HG02759 (cell line): Measurements from ENCODE around the gene EEF2K.

Experiments
- ATAC-seq: cut with Tn5 transposase; IDR thresholded peaks from one replicate; pipeline ENCODE4 v1.9.1; 2021; ENCODE audit warnings: mild to moderate bottlenecking, moderate library complexity; ENCODE audit not compliant: unreplicated experiment

The EEF2K gene

DNA sequence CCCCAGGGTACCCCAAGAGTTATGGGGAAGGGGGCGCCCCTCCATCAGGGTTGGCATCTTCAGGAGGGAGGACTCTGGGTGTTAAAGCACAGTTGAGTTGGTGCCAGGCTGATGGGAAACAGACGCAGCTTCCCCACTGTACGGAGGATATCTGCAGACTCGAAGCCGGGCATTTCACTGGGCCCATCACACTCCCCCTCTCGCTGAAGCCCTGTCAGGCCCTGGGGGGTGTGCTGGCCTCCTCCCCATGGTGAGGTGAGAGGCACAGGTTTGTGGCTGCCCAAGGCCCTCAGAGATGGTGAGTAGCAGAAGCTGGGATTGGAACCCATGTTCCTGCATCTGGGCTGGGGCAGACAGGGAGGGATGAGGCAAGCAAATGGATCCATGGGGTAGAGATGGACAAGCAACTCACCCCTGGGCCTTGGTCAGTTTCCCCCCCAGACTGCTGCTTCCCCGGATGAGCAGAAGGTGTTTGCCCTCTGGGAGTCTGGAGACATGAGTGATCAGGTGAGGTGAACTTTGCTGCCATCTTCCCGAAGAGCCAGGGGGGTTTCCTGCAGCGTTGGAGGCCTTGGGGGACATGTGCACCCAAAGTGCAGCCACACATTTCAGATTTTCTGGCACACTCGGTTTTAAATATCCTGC is 122.1 kb downstream of the EEF2K start:
- no peak for ATAC-seq

- ATAC-seq: no peak
Measured at GRCh38 chr16:22329199-22329695, 123.2 kb downstream of the EEF2K start.

DNA sequence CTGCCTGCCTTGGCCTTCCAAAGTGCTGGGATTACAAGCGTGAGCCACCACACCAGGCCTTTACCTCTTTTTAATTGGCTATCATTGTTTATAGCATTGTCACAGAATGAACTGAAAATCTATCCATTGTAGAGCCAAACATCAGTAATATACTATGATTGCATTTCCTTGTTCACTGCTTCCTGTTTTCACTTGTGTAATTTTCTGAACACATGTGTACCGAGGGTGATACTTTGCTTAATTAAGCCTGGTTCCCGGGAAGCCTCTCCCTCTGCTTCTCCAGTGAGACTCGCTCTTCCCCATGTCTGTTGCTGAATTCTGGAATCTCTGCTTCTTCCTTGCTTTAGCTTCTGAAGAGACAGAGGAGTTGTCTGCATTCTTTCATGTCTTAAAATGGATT is 124.2 kb downstream of the EEF2K start:
- no peak for ATAC-seq

DNA sequence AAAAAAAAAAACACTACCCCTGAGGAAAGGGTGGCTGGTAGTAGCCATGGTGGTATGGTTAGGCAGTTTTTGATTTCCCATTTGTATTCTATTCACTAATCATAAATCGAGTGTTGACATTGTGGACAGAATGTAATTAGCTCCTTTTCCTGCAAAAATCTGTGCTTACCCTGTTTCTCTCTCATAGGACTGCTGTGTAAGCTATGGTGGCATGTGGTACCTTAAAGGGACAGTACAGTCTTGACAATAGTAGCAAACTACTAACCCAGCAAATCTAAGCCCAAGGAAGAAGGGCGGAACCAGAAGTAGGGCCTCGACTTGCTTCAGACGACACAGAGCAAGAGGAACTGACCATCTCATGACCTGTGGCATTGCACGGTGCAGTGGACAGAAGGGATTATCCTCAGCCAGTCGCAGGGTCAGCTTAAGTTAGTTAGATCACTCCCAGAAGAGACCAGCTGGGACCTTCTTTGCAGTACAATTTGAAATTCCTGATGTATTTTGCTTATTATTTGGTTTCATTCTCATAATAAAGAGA is 127.4 kb downstream of the EEF2K start:
- ATAC-seq: no peak

- no peak for ATAC-seq
Measured at GRCh38 chr16:22335668-22336246, 129.7 kb downstream of the EEF2K start.

DNA sequence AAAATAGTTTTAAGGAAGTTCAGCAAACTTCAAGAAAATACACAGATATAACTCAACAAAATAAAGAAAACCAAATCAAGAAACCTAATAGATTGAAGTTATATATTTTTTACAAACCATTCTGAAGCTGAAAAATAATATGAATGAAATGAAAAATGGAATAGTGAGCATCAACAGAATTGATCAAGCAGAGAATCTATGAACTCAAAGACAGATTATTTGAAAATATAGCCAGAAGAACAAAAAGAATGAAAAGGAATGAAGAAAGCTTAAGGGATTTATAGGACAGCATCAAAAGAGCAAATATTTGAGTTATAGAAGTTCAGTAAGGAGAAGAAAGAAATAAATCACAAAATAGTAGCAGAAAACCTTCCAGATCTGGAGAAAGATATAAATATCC is 130.5 kb downstream of the EEF2K start:
- ATAC-seq: no peak

GRCh38 chr16:22337045-22337444 is 131.0 kb downstream of the EEF2K start:
- no peak for ATAC-seq

DNA sequence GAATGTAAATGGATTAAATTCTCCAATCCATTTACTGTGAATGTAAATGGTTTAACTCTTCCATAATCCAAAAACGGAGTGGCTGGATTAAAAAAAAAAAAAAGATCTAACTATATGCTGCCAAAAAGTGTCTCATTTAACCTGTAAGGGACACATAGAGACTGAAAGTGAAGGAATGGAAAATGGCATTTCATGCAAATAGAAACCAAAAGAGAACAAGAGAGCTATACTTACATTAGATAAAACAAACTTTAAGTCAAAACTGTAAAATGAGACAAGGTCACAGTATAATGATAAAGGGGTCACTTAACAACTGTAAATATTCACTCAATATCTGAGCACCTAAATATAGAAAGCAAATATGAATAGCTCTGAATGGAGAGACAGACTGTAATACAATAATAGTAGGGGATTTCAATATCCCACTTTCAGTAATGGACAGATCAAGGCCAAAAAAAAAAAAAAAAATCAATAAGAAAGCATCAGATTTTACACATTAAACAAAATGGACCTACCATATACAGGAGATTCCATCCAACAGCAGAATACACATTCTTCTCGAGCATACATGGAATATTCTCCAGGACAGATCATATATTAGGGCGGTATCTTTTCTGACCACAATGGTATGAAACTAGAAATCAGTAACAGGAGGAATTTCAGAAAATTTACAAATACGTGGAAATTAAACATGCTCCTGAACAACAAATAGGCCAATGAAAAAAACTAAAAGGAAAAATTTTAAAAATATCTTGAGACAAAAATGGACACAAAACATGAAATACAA is 132.0 kb downstream of the EEF2K start:
- ATAC-seq: no peak
